Occipital lobe (tissue), 3 donors: ENCODE data around the gene ETS1. TPM values are rescaled to one million over a fixed set of nuclear protein-coding genes. Genes with fewer than 3 reads are reported as not detected.

ENCODE experiments used
- DNase-seq: peaks from one replicate; lab custom pipeline; 2025; lab: John Stamatoyannopoulos, UW
- small RNA-seq: library from RNA; depleted of rRNA; stranded (forward); fragments of <200 nt; gene quantifications from one replicate; pipeline ENCODE3, GENCODE V24; 2014
- total RNA-seq: library from RNA; depleted of rRNA; stranded (reverse); fragments of >200 nt; gene quantifications from one replicate; pipeline ENCODE4 v1.2.3, GENCODE V29; 2014

ETS1 gene
- total RNA-seq, 1 donor from 2014 or later, result 14.0 TPM

DNA sequence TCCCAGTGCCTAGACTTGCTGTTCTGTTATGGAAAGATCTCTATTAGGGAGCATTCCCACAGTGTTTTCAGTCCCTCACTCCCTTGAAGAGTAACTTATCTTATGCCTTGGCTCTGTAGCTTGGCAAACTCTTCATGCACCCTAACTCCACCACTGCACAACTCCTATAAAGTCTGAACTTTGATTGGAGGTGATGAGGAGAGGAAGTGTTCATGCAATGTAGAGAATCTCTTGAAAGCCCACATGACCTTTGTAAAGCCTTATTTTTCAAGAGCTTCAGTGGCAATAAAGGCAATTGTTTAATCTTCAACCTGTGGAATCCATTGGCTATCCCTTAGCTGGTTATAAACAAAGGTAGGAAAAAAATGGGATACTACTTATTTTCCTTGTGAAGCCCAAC lies 176.2 kb downstream of the ETS1 start:
- no peak for DNase-seq

DNA sequence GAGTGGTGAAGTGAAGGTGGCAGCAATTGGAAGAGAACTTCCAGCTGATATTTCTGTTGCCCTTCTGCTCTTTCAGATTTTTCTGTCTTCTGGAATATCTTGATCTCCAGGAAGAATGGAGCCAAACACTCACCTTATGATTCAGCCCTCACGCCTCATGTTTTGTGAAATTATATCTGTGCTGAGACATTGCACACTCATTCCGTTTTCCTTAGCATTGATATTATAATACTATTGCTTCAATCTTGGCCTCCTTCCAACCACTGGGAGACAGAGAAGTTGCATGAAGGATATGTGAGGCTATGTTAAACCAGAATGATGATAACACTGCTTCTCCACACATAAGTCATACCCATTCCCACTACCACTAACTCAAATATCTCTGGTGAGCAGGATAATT lies 177.9 kb downstream of the ETS1 start:
- DNase-seq, result no peak

Small RNA genes within 50 kb of the gene (small RNA-seq; reads per million reads assigned to genes)
- gene MIR6090, result not detected

Other genes starting within 250 kb of the ETS1 start
- 4.7 TPM for gene FLI1, start 106.5 kb upstream of the ETS1 start, total RNA-seq